IPS-18a (cell line): Measurements from ENCODE around the gene WDR11.

ENCODE experiments used
- H3K27ac ChIP-seq: one replicate; pipeline ENCODE4 v1.5.1; 2013; ENCODE audit warnings: low read length
- H3K27me3 ChIP-seq: one replicate; pipeline ENCODE4 v1.6.1; 2013; ENCODE audit warnings: mild to moderate bottlenecking, low read length; ENCODE audit not compliant: control insufficient read depth, insufficient read depth
- H3K36me3 ChIP-seq: one replicate; pipeline ENCODE4 v1.6.1; 2013; ENCODE audit warnings: low read depth, low read length; ENCODE audit not compliant: control insufficient read depth
- H3K4me1 ChIP-seq: one replicate; pipeline ENCODE4 v1.6.1; 2013; ENCODE audit warnings: low read depth, low read length; ENCODE audit not compliant: control insufficient read depth
- H3K4me3 ChIP-seq: one replicate; pipeline ENCODE4 v1.5.1; 2013; ENCODE audit warnings: low read length
- H3K9ac ChIP-seq: one replicate; pipeline ENCODE4 v1.6.1; 2013; ENCODE audit warnings: mild to moderate bottlenecking, low read length, moderate library complexity
- H3K9me3 ChIP-seq: one replicate; pipeline ENCODE4 v1.6.1; 2013; ENCODE audit warnings: low read depth, low read length; ENCODE audit not compliant: control insufficient read depth

The WDR11 gene

GRCh38 chr10:120948889-120949608 is 97.9 kb downstream of the WDR11 start:
- Histone ChIP-seq H3K4me3 (peak overlapping the region; percentile 49), H3K27me3 (peaks cover 29% of the 10 kb centered on the region), H3K27ac (no peak overlapping the region), H3K4me1 (peaks cover 23% of the 10 kb centered on the region), H3K9me3 (no peaks in the 10 kb centered on the region), H3K36me3 (no peaks in the 10 kb centered on the region), H3K9ac (no peak overlapping the region)

- Histone ChIP-seq H3K27me3 (peaks cover 29% of the 10 kb centered on the region), H3K27ac (no peak overlapping the region), H3K4me3 (peak overlapping the region; percentile 49), H3K9me3 (no peaks in the 10 kb centered on the region), H3K4me1 (peaks cover 23% of the 10 kb centered on the region), H3K9ac (peak overlapping the region; percentile 7), H3K36me3 (no peaks in the 10 kb centered on the region)
These were observed 98.5 kb downstream of the WDR11 start for GRCh38 chr10:120949609-120950031.

DNA sequence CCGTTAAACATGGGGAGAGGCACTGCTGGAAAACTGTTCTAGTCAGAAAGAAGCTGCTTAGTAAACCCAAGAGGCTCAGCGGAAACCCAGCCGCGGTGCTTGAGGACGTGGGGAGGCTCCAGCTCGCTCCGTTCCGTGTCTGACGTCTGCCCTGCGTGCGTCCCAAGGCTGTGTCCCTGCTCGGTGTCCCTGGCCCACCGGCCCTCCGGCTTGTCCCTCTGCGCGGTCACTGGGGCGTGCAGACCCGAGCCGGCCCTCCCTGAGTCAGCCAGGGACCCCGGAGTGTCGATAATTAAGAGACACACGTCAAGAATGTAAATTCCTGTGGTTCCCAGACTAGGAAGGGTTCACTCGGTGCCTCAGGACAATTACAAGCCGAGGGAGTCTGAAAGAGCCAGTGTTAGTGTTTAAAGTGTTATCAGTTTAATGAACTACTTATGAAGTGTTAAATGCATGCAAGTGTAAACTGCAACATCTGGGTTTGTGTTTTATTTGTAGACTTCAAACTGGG is 98.9 kb downstream of the WDR11 start:
- Histone ChIP-seq H3K27me3 (peaks cover 29% of the 10 kb centered on the region), H3K9me3 (no peaks in the 10 kb centered on the region), H3K4me3 (peak overlapping the region; percentile 49), H3K9ac (peak overlapping the region; percentile 7), H3K4me1 (peaks cover 23% of the 10 kb centered on the region), H3K27ac (no peak overlapping the region), H3K36me3 (no peaks in the 10 kb centered on the region)

GRCh38 chr10:120951288-120951687 is 100.1 kb downstream of the WDR11 start:
- Histone ChIP-seq H3K4me3 (no peak overlapping the region), H3K4me1 (peaks cover 23% of the 10 kb centered on the region), H3K9me3 (no peaks in the 10 kb centered on the region), H3K36me3 (no peaks in the 10 kb centered on the region), H3K9ac (no peak overlapping the region), H3K27ac (no peak overlapping the region), H3K27me3 (peaks cover 29% of the 10 kb centered on the region)

- H3K9me3 ChIP-seq = no peaks in the 10 kb centered on the region
- H3K27me3 ChIP-seq = peaks cover 29% of the 10 kb centered on the region
- H3K36me3 ChIP-seq = no peaks in the 10 kb centered on the region
- H3K4me3 ChIP-seq = no peak overlapping the region
- no peak overlapping the region for H3K9ac ChIP-seq
- no peak overlapping the region for H3K27ac ChIP-seq
- H3K4me1 ChIP-seq = peaks cover 23% of the 10 kb centered on the region
These were observed 102.7 kb downstream of the WDR11 start for GRCh38 chr10:120953897-120954296.
